Endothelial cell of umbilical vein (primary cell): ENCODE measurements around the gene MC4R. TPM values are rescaled to one million over a fixed set of nuclear protein-coding genes. Genes with fewer than 3 reads are reported as not detected.

Experiments
- BruUV-seq: library from RNA; stranded (reverse); fragments of 400-500 nt; replicated peaks from 2 replicates; lab custom pipeline; 2021; lab: Mats Ljungman, UMichigan
- CTCF ChIA-PET: fragments of 300-600, 350-600 bp; sonication (Branson Sonifier 250); formaldehyde crosslinking; loops from one replicate; lab custom pipeline; 2021; ENCODE audit warnings: antibody characterized with exemption, inconsistent platforms; lab: Charles Lee
- POLR2A ChIA-PET: fragments of 300-600, 350-600 bp; sonication (Branson Sonifier 250); formaldehyde crosslinking; loops from one replicate; lab custom pipeline; 2021; ENCODE audit warnings: antibody characterized with exemption, inconsistent platforms; lab: Charles Lee
- DNase-seq: peaks from one replicate; pipeline ENCODE4 v3.0.0-alpha.2; 2011; ENCODE audit warnings: low read depth, low spot score
- FAIRE-seq: peaks from 2 replicates; lab custom pipeline; 2011; peaks lifted over from hg19 to GRCh38; lab: Jason Lieb, UNC
- H2AFZ ChIP-seq: 2 replicates; pipeline ENCODE4 v1.6.0; 2012; ENCODE audit warnings: low read depth, low read length, control low read depth, inconsistent platforms
- H3K27ac ChIP-seq: 2 replicates; pipeline ENCODE4 v1.5.1; 2011; ENCODE audit warnings: low read depth, mild to moderate bottlenecking, control low read depth, low read length, moderate library complexity; ENCODE audit not compliant: insufficient read depth
- H3K27me3 ChIP-seq, 2 experiments: 2 replicates each; pipeline versions ENCODE4 v1.6.0 to v1.6.1; 2011; ENCODE audit warnings: low read length in 2 of 2, mixed read lengths in 1 of 2; ENCODE audit not compliant: control insufficient read depth in 2 of 2, insufficient read depth in 2 of 2
- H3K36me3 ChIP-seq, 2 experiments: 2 replicates in 1 of 2; 3 replicates in 1 of 2; pipeline ENCODE4 v1.5.1; 2011; ENCODE audit warnings: low read length in 2 of 2, mild to moderate bottlenecking in 1 of 2, moderate library complexity in 1 of 2; ENCODE audit not compliant: control insufficient read depth in 2 of 2, insufficient read depth in 2 of 2; ENCODE audit errors: extremely low read depth in 1 of 2
- H3K4me1 ChIP-seq: 3 replicates; pipeline ENCODE4 v1.5.1; 2011; ENCODE audit warnings: mild to moderate bottlenecking, low read length; ENCODE audit not compliant: control insufficient read depth, insufficient read depth; ENCODE audit errors: extremely low read depth
- H3K4me2 ChIP-seq: 2 replicates; pipeline ENCODE4 v1.6.1; 2011; ENCODE audit warnings: low read length, control low read depth, mixed read lengths; ENCODE audit not compliant: insufficient read depth
- H3K4me3 ChIP-seq, 3 experiments: fragments of 200-600 bp in 1 of 3; sonication (generic), shearing (Covaris generic) in 1 of 3; replicated peaks in 1 of 3; 2 replicates each; pipeline ENCODE4 v1.5.1; 2011 to 2016; ENCODE audit warnings: control low read depth in 3 of 3, low read length in 3 of 3, mild to moderate bottlenecking in 2 of 3, inconsistent platforms in 1 of 3, low read depth in 1 of 3, moderate library complexity in 1 of 3; ENCODE audit not compliant: insufficient read depth in 1 of 3
- H3K79me2 ChIP-seq: 2 replicates; pipeline ENCODE4 v1.6.0; 2012; ENCODE audit warnings: low read length, inconsistent platforms; ENCODE audit not compliant: control insufficient read depth, insufficient read depth
- H3K9ac ChIP-seq: replicated peaks from 2 replicates; pipeline ENCODE3; 2011; ENCODE audit warnings: low read length, control low read depth; ENCODE audit not compliant: insufficient read depth; ENCODE audit errors: extremely low read depth
- H3K9me1 ChIP-seq: replicated peaks from 3 replicates; pipeline ENCODE4 v1.6.0; 2011; ENCODE audit warnings: mild to moderate bottlenecking, low read length; ENCODE audit not compliant: control insufficient read depth, insufficient read depth; ENCODE audit errors: extremely low read depth
- H3K9me3 ChIP-seq: replicated peaks from 2 replicates; pipeline ENCODE4 v1.5.1; 2012; ENCODE audit warnings: low read length, inconsistent platforms; ENCODE audit not compliant: control insufficient read depth, insufficient read depth
- H4K20me1 ChIP-seq: replicated peaks from 2 replicates; pipeline ENCODE3; 2011; ENCODE audit warnings: mild to moderate bottlenecking, low read length; ENCODE audit not compliant: control insufficient read depth, insufficient read depth; ENCODE audit errors: extremely low read depth
- CTCF ChIP-seq, 2 donors: IDR thresholded peaks; 1 replicate in 1 of 2; 2 replicates in 1 of 2; pipeline ENCODE4 v1.5.1; 2011; ENCODE audit warnings: low read length in 2 of 2, mild to moderate bottlenecking in 2 of 2, moderate library complexity in 2 of 2, control low read depth in 1 of 2, inconsistent platforms in 1 of 2, low read depth in 1 of 2; ENCODE audit not compliant: insufficient read depth in 1 of 2; ENCODE audit errors: extremely low read depth in 1 of 2
- FOS ChIP-seq: IDR thresholded peaks from 2 replicates; pipeline ENCODE4 v1.6.1; 2011; ENCODE audit warnings: mild to moderate bottlenecking, low read length, moderate library complexity, borderline replicate concordance; ENCODE audit not compliant: insufficient read depth
- GATA2 ChIP-seq: IDR thresholded peaks from 2 replicates; pipeline ENCODE4 v1.7.0; 2011; ENCODE audit warnings: low read depth, mild to moderate bottlenecking, moderate library complexity, mixed read lengths, low read length; ENCODE audit not compliant: insufficient read length, insufficient read depth
- MYC ChIP-seq: IDR thresholded peaks from one replicate; pipeline ENCODE4 v1.6.1; 2011; ENCODE audit warnings: mild to moderate bottlenecking, low read depth, low read length
- POLR2AphosphoS5 ChIP-seq: IDR thresholded peaks from 2 replicates; pipeline ENCODE4 v1.6.1; 2012; ENCODE audit warnings: low read depth, mild to moderate bottlenecking, control low read depth, low read length, moderate library complexity; ENCODE audit not compliant: insufficient read depth
- dilution Hi-C: fragments of 300-500 bp; cut with MboI; formaldehyde crosslinking; loops from one replicate; pipeline ENCODE4 v1.15.0; 2019; ENCODE audit warnings: low sequenced_read_pairs; ENCODE audit not compliant: extremely low pct_ligation_motif_present
- intact Hi-C: fragments of 100-400 bp; cut with micrococcal nuclease; formaldehyde crosslinking; loops from one replicate; pipeline ENCODE4 v1.10.0; 2022
- polyA plus RNA-seq, 4 experiments: library from polyadenylated mRNA; depleted of rRNA in 3 of 4; stranded (reverse) in 3 of 4; unstranded in 1 of 4; fragments of >200 nt; gene quantifications; 2 replicates each; pipeline versions ENCODE4 v1.2.1 to v1.2.3, GENCODE V29; 2011 to 2012; ENCODE audit warnings: missing spikeins in 1 of 4
- total RNA-seq: library from RNA; stranded (reverse); gene quantifications from 2 replicates; pipeline ENCODE4 v1.2.3, GENCODE V29; 2021

MC4R gene
- total and polyA plus RNA-seq, 2 donors (not counting 3 experiments of a cell fraction or from before 2014, with no cell fraction given), result not detected

DNA sequence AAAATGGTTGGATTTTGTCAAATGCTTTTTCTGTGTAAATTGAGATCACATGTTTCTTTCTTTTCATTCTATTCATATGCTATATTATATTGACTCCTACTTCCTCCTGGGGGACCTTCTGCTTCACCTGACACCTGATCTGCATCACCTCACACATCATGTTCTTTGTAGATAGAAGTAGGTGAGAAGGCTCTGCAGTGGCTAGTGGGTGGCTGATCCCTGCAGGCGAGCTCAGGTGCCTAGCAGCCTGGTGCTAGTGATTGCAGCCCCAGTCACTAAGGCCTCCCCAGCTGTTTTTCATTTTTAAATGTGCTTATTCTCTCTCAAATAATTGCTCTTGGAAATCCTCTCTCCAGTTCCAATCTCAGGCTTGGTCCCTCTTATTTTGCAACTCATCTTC, 33.6 kb downstream of the MC4R start:
- CTCF ChIA-PET, result no interaction called here
- BruUV-seq, result no TSS peak
- Histone ChIP-seq H3K27me3 (no peaks in the 10 kb centered on the region), H3K9ac (no peak overlapping the region), H3K4me3 (no peak overlapping the region), H3K9me3 (no peaks in the 10 kb centered on the region), H3K27ac (no peak overlapping the region), H3K4me2 (no peak overlapping the region), H2AFZ (no peak overlapping the region), H3K4me1 (no peaks in the 10 kb centered on the region), H3K9me1 (no peaks in the 10 kb centered on the region), H3K79me2 (no peaks in the 10 kb centered on the region), H4K20me1 (no peaks in the 10 kb centered on the region), H3K36me3 (no peaks in the 10 kb centered on the region)
- intact Hi-C loops, result no loop called here
- POLR2A ChIA-PET, result no interaction called here
- DNase-seq (no peak), FAIRE-seq (no peak)
- no peak for TF ChIP-seq FOS
- no peak for TF ChIP-seq CTCF (IDR thresholded peaks at IDR 0.05; ENCODE audit: extremely low read depth in 1 of 2, insufficient read depth in 1 of 2, low read depth in 1 of 2, low read length in 2 of 2)
- TF ChIP-seq GATA2, result no peak
- no peak for TF ChIP-seq MYC
- dilution Hi-C loops, result no loop called here

- Histone ChIP-seq H3K79me2 (no peaks in the 10 kb centered on the region), H3K9ac (no peak overlapping the region), H2AFZ (no peak overlapping the region), H3K27ac (no peak overlapping the region), H3K4me2 (no peak overlapping the region), H3K4me1 (no peaks in the 10 kb centered on the region), H3K27me3 (no peaks in the 10 kb centered on the region), H3K9me3 (peaks cover 5% of the 10 kb centered on the region), H4K20me1 (no peaks in the 10 kb centered on the region), H3K36me3 (no peaks in the 10 kb centered on the region), H3K4me3 (no peak overlapping the region), H3K9me1 (no peaks in the 10 kb centered on the region)
- DNase-seq (no peak), FAIRE-seq (no peak)
- ChIA-PET CTCF (no interaction called here), POLR2A (no interaction called here)
- dilution Hi-C loops (no loop called here), intact Hi-C loops (no loop called here)
- no TSS peak for BruUV-seq
- TF ChIP-seq POLR2AphosphoS5, result no peak
Observed at GRCh38 chr18:60331890-60332289, 40.7 kb downstream of the MC4R start.
